Fibroblast of skin of abdomen (primary cell): ENCODE data around the gene PRKCE.

Experiments
- DNase-seq: peaks from one replicate; pipeline ENCODE4 v3.0.0-alpha.2; 2013

PRKCE gene

DNA sequence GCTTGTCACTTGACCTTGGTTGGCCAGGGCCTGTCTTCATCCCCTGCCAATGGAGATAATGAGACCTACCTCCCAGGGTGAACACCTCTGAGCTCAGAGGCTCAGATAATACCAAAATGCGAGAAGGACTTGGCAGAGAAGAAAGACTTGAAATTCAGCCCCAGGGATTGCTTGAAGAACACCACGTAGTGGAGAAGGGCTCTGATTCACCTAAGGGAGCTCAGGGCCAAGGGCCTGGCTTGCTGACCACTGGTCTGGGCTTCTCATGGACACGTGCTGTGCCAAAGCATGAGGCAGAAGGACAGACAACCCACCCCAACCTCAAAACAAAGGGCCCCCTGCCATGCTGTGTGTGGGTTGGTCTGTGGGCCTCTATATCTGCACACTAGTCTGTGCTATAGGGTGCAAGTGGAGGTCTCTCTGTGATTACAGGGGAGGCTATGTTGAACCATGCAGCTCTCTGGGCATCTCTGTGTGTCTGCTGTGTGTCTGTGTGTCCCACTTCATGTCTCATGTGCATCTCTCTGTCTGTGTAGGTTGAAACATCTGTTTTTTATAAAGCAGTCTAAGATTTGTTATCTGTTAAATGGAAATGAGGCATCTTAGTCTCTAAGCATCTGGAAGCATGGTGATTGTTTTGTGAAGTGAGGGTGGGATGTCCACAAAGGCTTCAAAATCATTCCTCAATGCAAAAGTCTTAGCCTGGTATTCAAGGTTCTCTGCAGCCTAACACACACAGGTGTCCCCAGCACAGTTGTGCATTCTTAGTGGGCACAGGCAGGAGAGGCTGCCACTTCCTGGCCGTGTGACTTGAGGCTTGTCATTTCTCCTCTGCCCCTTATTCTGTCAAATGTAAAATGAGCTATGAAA, 584.8 kb downstream of the PRKCE start:
- DNase-seq: no peak

DNA sequence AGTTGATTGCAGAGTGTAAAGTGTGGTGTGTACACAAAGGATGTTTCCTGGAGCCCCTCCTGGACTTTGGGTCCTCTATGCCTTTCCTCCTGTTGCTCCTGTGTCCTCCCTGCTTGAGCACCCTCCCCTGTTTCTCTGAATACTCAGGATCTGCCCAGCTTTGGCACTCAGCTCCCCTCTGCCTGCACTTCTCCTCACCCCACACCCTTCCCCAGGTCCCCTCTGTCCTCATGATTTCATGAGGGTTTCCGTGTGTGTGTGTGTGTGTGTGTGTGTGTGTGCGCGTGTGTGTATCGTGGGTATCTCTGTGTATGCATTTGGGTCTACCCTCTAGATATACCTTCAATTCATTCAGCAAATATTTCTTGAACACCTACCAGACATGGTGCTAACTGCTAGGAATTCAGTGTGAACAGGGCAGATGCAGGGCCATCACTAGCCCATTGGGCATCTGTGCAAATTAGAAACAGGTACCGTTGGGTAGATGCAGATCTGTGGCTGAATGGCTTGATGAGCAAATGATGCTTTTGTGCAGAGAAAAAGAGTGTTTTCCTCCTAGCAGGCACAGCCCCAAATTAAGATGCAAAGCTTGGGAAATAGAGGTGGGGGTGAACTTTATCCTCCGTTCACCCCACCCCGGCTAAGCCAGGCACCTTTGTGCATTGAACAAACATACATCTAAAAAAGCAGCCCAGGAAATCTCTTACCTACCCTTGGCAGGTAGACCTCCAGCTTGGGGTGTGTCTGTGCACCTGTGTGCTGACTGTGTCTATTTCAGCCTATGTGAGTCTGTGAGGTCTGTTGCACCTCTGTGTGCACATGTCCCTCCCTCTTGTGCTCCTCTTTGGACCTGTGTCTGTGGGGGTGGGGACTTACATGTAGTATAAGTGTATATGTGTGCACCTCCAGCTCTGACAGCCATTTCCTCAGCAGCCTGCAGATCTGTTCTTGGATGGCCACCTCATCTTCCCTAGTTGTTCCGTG, 585.7 kb downstream of the PRKCE start:
- no peak for DNase-seq
